T-cell (primary cell): ENCODE measurements around the gene UVRAG. TPM values are rescaled to one million over a fixed set of nuclear protein-coding genes. Genes with fewer than 3 reads are reported as not detected.

Experiments
- ATAC-seq, 4 experiments: fragments of 200-7000 bp in 3 of 4; fragments of 150-1000 bp in 1 of 4; cut with Tn5 transposase; replicated peaks in 1 of 4; 1 replicate in 3 of 4; 2 replicates in 1 of 4; pipeline ENCODE4 v1.10.0; 2021; ENCODE audit warnings: moderate library complexity in 3 of 4, mild to moderate bottlenecking in 2 of 4, moderate number of reproducible peaks in 1 of 4
- CTCF ChIA-PET, 2 donors: fragments of 300-600 bp; sonication (Branson Sonifier 250); formaldehyde crosslinking; loops; one replicate each; lab custom pipeline; 2022; ENCODE audit warnings: antibody characterized with exemption in 2 of 2; lab: Charles Lee
- POLR2A ChIA-PET, 2 donors: fragments of 300-600 bp; sonication (Branson Sonifier 250); formaldehyde crosslinking; loops; one replicate each; lab custom pipeline; 2022; ENCODE audit warnings: antibody characterized with exemption in 2 of 2; lab: Charles Lee
- DNase-seq, 35 experiments: peaks; one replicate each; pipeline versions ENCODE4 v3.0.0 to v3.0.0-alpha.2; 2013 to 2023
- H3K27ac ChIP-seq: one replicate; pipeline ENCODE4 v1.5.1; 2013; ENCODE audit warnings: low read length
- H3K27me3 ChIP-seq, 2 experiments: replicated peaks in 1 of 2; 1 replicate in 1 of 2; 2 replicates in 1 of 2; pipeline versions ENCODE4 v1.6.1 to v1.7.0; 2013; ENCODE audit warnings: low read length in 1 of 2, mixed read lengths in 1 of 2; ENCODE audit not compliant: control insufficient read depth in 2 of 2, insufficient read depth in 2 of 2; ENCODE audit errors: extremely low read depth in 1 of 2
- H3K36me3 ChIP-seq, 2 donors: 1 replicate in 1 of 2; 2 replicates in 1 of 2; pipeline versions ENCODE4 v1.6.1 to v1.7.0; 2013; ENCODE audit warnings: low read length in 1 of 2; ENCODE audit not compliant: control insufficient read depth in 2 of 2, insufficient read depth in 1 of 2; ENCODE audit errors: extremely low read depth in 1 of 2
- H3K4me1 ChIP-seq, 2 experiments: 1 replicate in 1 of 2; 2 replicates in 1 of 2; pipeline versions ENCODE4 v1.6.1 to v1.7.0; 2013; ENCODE audit warnings: low read length in 2 of 2, mixed read lengths in 1 of 2; ENCODE audit not compliant: insufficient read depth in 2 of 2, control insufficient read depth in 1 of 2; ENCODE audit errors: extremely low read depth in 1 of 2
- H3K4me3 ChIP-seq, 2 donors: 1 replicate in 1 of 2; 2 replicates in 1 of 2; pipeline versions ENCODE4 v1.5.1 to v1.7.0; 2013; ENCODE audit warnings: mild to moderate bottlenecking in 2 of 2, low read length in 1 of 2, moderate library complexity in 1 of 2; ENCODE audit not compliant: control insufficient read depth in 1 of 2; ENCODE audit errors: extremely low read depth in 1 of 2
- H3K9me3 ChIP-seq: 2 replicates; pipeline ENCODE4 v1.7.0; 2013
- H3K27ac Mint-ChIP-seq, 2 donors: one replicate each; pipeline ENCODE4 v1.8.0; 2020 to 2021; ENCODE audit warnings: mild to moderate bottlenecking in 2 of 2, mixed read lengths in 2 of 2
- H3K27me3 Mint-ChIP-seq, 2 donors: one replicate each; pipeline ENCODE4 v1.8.0; 2021 to 2022; ENCODE audit warnings: mixed read lengths in 2 of 2
- H3K36me3 Mint-ChIP-seq: one replicate; pipeline ENCODE4 v1.8.0; 2021; ENCODE audit warnings: mixed read lengths
- H3K4me1 Mint-ChIP-seq, 3 donors: one replicate each; pipeline ENCODE4 v1.8.0; 2020 to 2022; ENCODE audit warnings: mixed read lengths in 3 of 3, mild to moderate bottlenecking in 1 of 3
- H3K4me3 Mint-ChIP-seq, 3 donors: one replicate each; pipeline ENCODE4 v1.8.0; 2020 to 2022; ENCODE audit warnings: mild to moderate bottlenecking in 3 of 3, mixed read lengths in 3 of 3, moderate library complexity in 3 of 3
- H3K9me3 Mint-ChIP-seq, 3 donors: one replicate each; pipeline ENCODE4 v1.8.0; 2020 to 2022; ENCODE audit warnings: mixed read lengths in 3 of 3
- WGBS: methylation state at CpG from one replicate; pipeline ENCODE4 v1.1.5; 2013; ENCODE audit warnings: missing lambda C conversion rate; ENCODE audit not compliant: insufficient coverage; 5-methylcytosine and 5-hydroxymethylcytosine counted together
- total RNA-seq, 35 experiments: library from RNA in 6 of 35; stranded (reverse) in 6 of 35; fragments of 120-200 nt in 1 of 35; gene quantifications; one replicate each; pipeline versions ENCODE4 v1.2.1 to v1.2.4 and lab custom pipeline; 2013 to 2026

The UVRAG gene
- total RNA-seq, 5 donors from 2014 or later (not counting 1 experiment from before 2014, with no cell fraction given) = 22.4 to 32.8 (median 27.6) TPM

DNA sequence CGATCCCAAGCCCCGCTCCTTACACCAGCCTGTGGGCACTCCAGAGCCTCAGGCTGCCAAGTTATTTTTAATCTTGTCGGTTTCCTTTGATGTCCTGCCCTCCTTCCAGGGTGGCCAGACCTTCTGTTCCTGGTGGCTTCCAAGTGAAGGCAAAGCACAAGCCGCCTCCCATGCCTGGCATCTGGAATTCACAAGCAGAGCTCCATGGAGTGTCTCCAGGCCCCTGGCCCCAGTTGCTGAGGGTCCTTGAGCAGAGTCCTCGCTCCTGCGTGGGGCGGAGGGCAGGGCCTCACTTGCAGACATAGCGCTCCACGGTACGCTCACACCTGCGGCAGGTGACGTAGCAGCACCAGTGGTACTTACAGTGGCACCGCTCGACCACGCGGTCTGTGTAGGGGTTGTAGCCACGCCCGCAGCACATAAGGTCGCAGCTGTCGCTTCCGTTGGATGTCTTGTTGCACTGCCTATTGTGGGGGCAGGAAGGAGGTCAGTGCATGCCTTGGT lies 371.8 kb downstream of the UVRAG start:
- CTCF ChIA-PET = interaction anchor here in 1 of 2 donors (0.6 to 1.0 kb wide), 2 partner anchors 21 to 79 kb away, joined by 3 read pairs; no protein-coding TSS in a partner anchor
- no peak for ATAC-seq
- H3K27me3 ChIP-seq = peaks cover 0 to 8% of the 10 kb centered on the region in 2 experiments
- POLR2A ChIA-PET = no interaction called here
- no peak for DNase-seq
- H3K4me1 ChIP-seq = no peaks in the 10 kb centered on the region
- H3K27me3 Mint-ChIP-seq = no peaks in the 10 kb centered on the region
- H3K9me3 Mint-ChIP-seq = no peaks in the 10 kb centered on the region
- no peak overlapping the region for H3K27ac ChIP-seq
- H3K36me3 Mint-ChIP-seq = no peaks in the 10 kb centered on the region
- H3K36me3 ChIP-seq = no peaks in the 10 kb centered on the region
- no peaks in the 10 kb centered on the region for H3K4me1 Mint-ChIP-seq
- no peak overlapping the region for H3K27ac Mint-ChIP-seq
- H3K4me3 Mint-ChIP-seq = no peak overlapping the region
- no peaks in the 10 kb centered on the region for H3K9me3 ChIP-seq
- no peak overlapping the region for H3K4me3 ChIP-seq
- WGBS = 89% methylated on average over 12 of the region's 21 CpGs

- no peak overlapping the region for H3K4me3 Mint-ChIP-seq
- DNase-seq (no peak), ATAC-seq (no peak)
- no peaks in the 10 kb centered on the region for H3K9me3 Mint-ChIP-seq
- no peaks in the 10 kb centered on the region for H3K36me3 ChIP-seq
- H3K27ac ChIP-seq = no peak overlapping the region
- CTCF ChIA-PET = no interaction called here
- no peak overlapping the region for H3K4me3 ChIP-seq
- no peak overlapping the region for H3K27ac Mint-ChIP-seq
- POLR2A ChIA-PET = no interaction called here
- H3K4me1 Mint-ChIP-seq = no peaks in the 10 kb centered on the region
- H3K4me1 ChIP-seq = no peaks in the 10 kb centered on the region
- no peaks in the 10 kb centered on the region for H3K36me3 Mint-ChIP-seq
- H3K27me3 ChIP-seq = peaks cover 0 to 10% of the 10 kb centered on the region in 2 experiments
- no peaks in the 10 kb centered on the region for H3K9me3 ChIP-seq
- H3K27me3 Mint-ChIP-seq = peaks cover 0 to 2% of the 10 kb centered on the region in 2 donors
- 100% methylated on average over 3 of the region's 4 CpGs for WGBS
These were observed 373.9 kb downstream of the UVRAG start for GRCh38 chr11:76188873-76189272.

DNA sequence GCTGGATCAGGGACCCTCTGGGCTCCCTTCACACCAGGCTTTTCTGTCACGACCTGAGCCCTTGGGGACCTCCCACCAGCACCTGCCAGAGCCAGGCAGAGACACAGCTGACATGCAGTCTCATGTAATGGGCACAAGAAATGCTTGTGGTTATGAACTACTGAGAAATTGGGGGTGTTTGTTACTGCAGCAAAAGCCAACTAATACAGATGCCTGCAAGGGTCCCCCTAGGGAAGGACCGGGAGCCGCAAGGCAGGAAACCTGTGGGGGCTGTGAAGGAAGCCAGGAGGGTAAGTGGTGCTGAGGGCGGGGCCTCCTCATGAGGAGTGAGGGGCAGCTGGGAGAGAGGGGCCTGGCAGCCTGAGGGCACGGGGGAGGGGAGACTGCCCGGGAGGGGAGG lies 374.7 kb downstream of the UVRAG start:
- ATAC-seq (no peak), DNase-seq (no peak)
- no peaks in the 10 kb centered on the region for H3K9me3 Mint-ChIP-seq
- whole genome bisulfite sequencing = 71% methylated on average over 3 of the region's 6 CpGs
- CTCF ChIA-PET = no interaction called here
- H3K27ac ChIP-seq = no peak overlapping the region
- H3K4me3 Mint-ChIP-seq = no peak overlapping the region
- H3K27me3 ChIP-seq = peaks cover 0 to 10% of the 10 kb centered on the region in 2 experiments
- peaks cover 0 to 2% of the 10 kb centered on the region in 2 donors for H3K27me3 Mint-ChIP-seq
- no peaks in the 10 kb centered on the region for H3K36me3 Mint-ChIP-seq
- POLR2A ChIA-PET = no interaction called here
- no peak overlapping the region for H3K27ac Mint-ChIP-seq
- no peak overlapping the region for H3K4me3 ChIP-seq
- H3K9me3 ChIP-seq = no peaks in the 10 kb centered on the region
- H3K36me3 ChIP-seq = no peaks in the 10 kb centered on the region
- no peaks in the 10 kb centered on the region for H3K4me1 ChIP-seq
- H3K4me1 Mint-ChIP-seq = no peaks in the 10 kb centered on the region

- WGBS = 93% methylated on average over 2 of the region's 7 CpGs
- CTCF ChIA-PET = no interaction called here
- H3K36me3 Mint-ChIP-seq = no peaks in the 10 kb centered on the region
- ATAC-seq (no peak), DNase-seq (no peak)
- Histone ChIP-seq H3K27me3 (peaks cover 0 to 12% of the 10 kb centered on the region in 2 experiments), H3K27ac (no peak overlapping the region), H3K4me1 (no peaks in the 10 kb centered on the region), H3K36me3 (no peaks in the 10 kb centered on the region), H3K4me3 (no peak overlapping the region), H3K9me3 (no peaks in the 10 kb centered on the region)
- no peaks in the 10 kb centered on the region for H3K4me1 Mint-ChIP-seq
- H3K27ac Mint-ChIP-seq = no peak overlapping the region
- peaks cover 0 to 2% of the 10 kb centered on the region in 2 donors for H3K27me3 Mint-ChIP-seq
- no peaks in the 10 kb centered on the region for H3K9me3 Mint-ChIP-seq
- POLR2A ChIA-PET = no interaction called here
- no peak overlapping the region for H3K4me3 Mint-ChIP-seq
These were observed 375.4 kb downstream of the UVRAG start for GRCh38 chr11:76190376-76190775.

Other genes starting within 250 kb of the UVRAG start
- gene MAP6, start 146.2 kb upstream of the UVRAG start, total RNA-seq = under 1 TPM in 3 of 5 donors, not detected in 2; 0.19 to 0.35 (median 0.30) TPM
- gene MOGAT2, start 97.4 kb upstream of the UVRAG start, total RNA-seq = under 1 TPM in 1 of 5 donors, not detected in 4; 0.23 TPM
- gene DGAT2, start 46.4 kb upstream of the UVRAG start, total RNA-seq = 1 to 10 TPM in 1 of 5 donors, under 1 TPM in 4; 0.14 to 1.2 (median 0.61) TPM